Measurements from ENCODE around the gene ANKRD10. TPM values are rescaled to one million over a fixed set of nuclear protein-coding genes. Genes with fewer than 3 reads are reported as not detected.

Gene ANKRD10
- total RNA-seq, 1 experiment from 2014 or later = 219 TPM

DNA sequence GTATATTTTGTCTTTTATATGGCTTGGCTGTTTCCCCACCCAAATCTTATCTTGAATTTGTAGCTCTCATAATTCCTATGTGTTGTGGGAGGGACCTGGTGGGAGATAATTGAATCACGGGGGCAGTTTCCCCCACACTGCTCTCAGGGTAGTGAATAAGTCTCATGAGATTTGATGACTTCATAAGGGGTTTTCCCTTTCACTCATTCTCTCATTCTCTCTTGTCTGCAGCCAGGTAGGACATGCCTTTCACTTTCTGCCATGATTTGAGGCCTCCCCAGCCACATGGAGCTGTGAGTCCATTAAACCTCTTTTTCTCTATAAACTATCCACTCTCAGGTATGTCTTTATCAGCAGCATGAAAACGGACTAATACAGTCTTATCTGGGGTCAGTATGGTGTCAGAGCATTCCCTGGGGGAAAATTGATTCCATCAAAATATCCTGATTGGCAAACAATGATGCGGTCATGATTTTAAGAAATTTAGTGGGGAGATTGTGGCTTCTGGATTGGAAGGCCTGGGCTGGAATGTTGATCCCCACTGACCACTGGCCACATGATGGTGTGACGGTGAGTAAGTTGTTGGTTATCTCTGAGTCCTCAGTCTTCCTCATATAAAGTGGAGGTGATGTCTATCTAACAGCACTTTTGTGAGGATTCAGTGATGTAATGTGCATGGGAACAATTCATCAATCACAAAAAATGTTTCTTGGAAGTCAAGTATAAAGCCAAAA is 27.5 kb upstream of the ANKRD10 start:
- DNase-seq (ENCODE audit: low spot score) (no peak), ATAC-seq (no peak)
- Mint-ChIP-seq H3K36me3 (peaks cover 2% of the 10 kb centered on the region; the same call in 1 of the 2 replicates), H3K27me3 (ENCODE audit: low read depth) (peaks cover 4% of the 10 kb centered on the region; the same call in 1 of the 2 replicates), H3K27ac (no peak overlapping the region), H3K9me3 (peaks cover 14% of the 10 kb centered on the region), H3K4me1 (peaks cover 4% of the 10 kb centered on the region), H3K4me3 (no peak overlapping the region; the same call in 1 of the 2 replicates)
- POLR2A ChIA-PET = no interaction called here
- CTCF ChIA-PET = no interaction called here
- TF ChIP-seq ZNF232 (CRISPR knock-in tag; IDR thresholded peaks at IDR 0.05) (no peak), SMAD3 (CRISPR knock-in tag; IDR thresholded peaks at IDR 0.05; ENCODE audit: borderline replicate concordance) (no peak), FOXJ3 (CRISPR knock-in tag; IDR thresholded peaks at IDR 0.05; ENCODE audit: borderline replicate concordance) (no peak), NR2C2 (CRISPR knock-in tag; IDR thresholded peaks at IDR 0.05) (no peak)

DNA sequence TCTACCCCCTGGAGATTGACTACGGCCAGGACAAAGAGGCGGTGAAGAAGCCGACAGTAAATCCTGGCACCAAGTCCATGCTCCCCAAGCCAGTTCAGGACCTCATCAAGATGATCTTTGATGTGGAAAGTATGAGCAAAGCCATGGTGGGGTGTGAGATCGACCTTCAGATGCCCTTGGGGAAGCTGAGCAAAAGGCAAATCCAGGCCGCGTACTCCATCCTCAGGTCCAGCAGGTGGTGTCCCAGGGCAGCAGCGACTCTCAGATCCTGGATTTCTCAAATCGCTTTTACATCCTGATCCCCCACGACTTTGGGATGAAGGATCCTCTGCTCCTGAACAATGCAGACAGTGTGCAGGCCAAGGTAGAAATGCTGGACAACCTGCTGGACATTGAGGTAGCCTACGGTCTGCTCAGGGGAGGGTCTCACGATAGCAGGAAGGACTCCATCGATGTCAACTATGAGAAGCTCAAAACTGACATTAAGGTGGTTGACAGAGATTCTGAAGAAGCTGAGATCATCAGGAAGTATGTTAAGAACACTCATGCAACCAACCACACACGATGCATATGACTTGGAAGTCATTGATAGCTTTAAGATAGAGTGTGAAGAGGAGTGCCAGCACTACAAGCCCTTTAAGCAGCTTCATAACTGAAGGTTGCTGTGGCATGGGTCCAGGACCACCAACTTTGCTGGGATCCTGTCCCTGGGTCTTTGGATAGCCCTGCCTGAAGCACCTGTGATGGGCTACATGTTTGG is 24.0 kb upstream of the ANKRD10 start:
- H3K27ac Mint-ChIP-seq = no peak overlapping the region
- H3K36me3 Mint-ChIP-seq = peaks cover 26% of the 10 kb centered on the region
- POLR2A ChIA-PET = no interaction called here
- ATAC-seq (no peak), DNase-seq (ENCODE audit: low spot score) (no peak)
- H3K4me1 Mint-ChIP-seq = peaks cover under 1% of the 10 kb centered on the region; the same call in 1 of the 2 replicates
- H3K27me3 Mint-ChIP-seq (ENCODE audit: low read depth) = peaks cover 7% of the 10 kb centered on the region
- no peak overlapping the region for H3K4me3 Mint-ChIP-seq
- TF ChIP-seq GTF2I (CRISPR knock-in tag; conservative IDR thresholded peaks at IDR 0.05) = no peak
- TF ChIP-seq AFF4 (CRISPR knock-in tag; IDR thresholded peaks at IDR 0.05; ENCODE audit: borderline replicate concordance) = no peak
- TF ChIP-seq CREM (CRISPR knock-in tag; IDR thresholded peaks at IDR 0.05) = no peak
- TF ChIP-seq, protein P1, sequence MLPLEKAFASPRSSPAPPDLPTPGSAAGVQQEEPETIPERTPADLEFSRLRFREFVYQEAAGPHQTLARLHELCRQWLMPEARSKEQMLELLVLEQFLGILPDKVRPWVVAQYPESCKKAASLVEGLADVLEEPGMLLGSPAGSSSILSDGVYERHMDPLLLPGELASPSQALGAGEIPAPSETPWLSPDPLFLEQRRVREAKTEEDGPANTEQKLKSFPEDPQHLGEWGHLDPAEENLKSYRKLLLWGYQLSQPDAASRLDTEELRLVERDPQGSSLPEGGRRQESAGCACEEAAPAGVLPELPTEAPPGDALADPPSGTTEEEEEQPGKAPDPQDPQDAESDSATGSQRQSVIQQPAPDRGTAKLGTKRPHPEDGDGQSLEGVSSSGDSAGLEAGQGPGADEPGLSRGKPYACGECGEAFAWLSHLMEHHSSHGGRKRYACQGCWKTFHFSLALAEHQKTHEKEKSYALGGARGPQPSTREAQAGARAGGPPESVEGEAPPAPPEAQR (CRISPR knock-in tag; IDR thresholded peaks at IDR 0.05) = no peak
- TF ChIP-seq FOXP1 (CRISPR knock-in tag; IDR thresholded peaks at IDR 0.05; ENCODE audit: borderline replicate concordance) = no peak
- CTCF ChIA-PET = interaction anchor here (1.0 to 1.5 kb wide), 2 partner anchors 24 to 129 kb away, joined by 6 to 9 read pairs; partner anchors contain the start of gene ANKRD10
- H3K9me3 Mint-ChIP-seq = peaks cover 49% of the 10 kb centered on the region

DNA sequence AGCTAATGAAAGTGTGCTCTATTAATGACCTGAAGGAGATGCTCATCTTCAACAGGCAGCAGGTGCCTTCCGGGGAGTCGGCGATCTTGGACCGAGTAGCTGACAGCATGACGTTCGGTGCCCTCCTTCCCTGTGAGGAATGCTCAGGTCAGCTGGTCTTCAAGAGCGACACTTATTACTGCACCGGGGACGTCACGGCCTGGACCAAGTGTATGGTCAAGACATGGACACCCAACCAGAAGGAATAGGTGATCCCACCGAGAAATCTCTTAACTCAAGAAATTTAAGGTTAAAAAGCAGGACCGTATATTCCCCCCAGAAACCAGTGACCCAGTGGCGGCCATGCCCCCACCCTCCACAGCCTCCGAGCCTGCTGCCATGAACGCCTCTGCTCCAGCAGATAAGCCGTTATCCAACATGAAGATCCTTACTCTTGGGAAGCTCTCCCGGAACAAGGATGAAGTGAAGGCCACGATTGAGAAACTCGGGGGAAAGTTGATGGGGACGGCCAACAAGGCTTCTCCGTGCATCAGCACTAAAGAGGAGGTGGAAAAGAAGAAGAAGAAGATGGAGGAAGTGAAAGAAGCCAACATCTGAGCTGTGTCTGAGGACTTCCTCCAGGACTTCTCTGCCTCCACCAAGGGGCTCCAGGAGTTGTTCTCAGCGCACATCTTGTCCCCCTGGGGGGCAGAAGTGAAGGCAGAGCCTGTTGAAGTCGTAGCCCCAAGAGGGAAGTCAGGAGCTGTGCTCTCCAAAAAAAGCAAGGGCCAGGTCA is 22.8 kb upstream of the ANKRD10 start:
- H3K27me3 Mint-ChIP-seq (ENCODE audit: low read depth) = peaks cover 11% of the 10 kb centered on the region
- no peak overlapping the region for H3K27ac Mint-ChIP-seq
- peaks cover 61% of the 10 kb centered on the region for H3K9me3 Mint-ChIP-seq
- POLR2A ChIA-PET = no interaction called here
- no peak for ATAC-seq
- H3K36me3 Mint-ChIP-seq = peaks cover 37% of the 10 kb centered on the region
- no peaks in the 10 kb centered on the region for H3K4me1 Mint-ChIP-seq
- H3K4me3 Mint-ChIP-seq = no peak overlapping the region
- CTCF ChIA-PET = interaction anchor here (1.5 kb wide), 1 partner anchor 130 kb away, joined by 9 read pairs; no protein-coding TSS in a partner anchor
- no peak for DNase-seq (ENCODE audit: low spot score)
- no peak for TF ChIP-seq TEAD1 (CRISPR knock-in tag; IDR thresholded peaks at IDR 0.05)
- TF ChIP-seq, protein P2, sequence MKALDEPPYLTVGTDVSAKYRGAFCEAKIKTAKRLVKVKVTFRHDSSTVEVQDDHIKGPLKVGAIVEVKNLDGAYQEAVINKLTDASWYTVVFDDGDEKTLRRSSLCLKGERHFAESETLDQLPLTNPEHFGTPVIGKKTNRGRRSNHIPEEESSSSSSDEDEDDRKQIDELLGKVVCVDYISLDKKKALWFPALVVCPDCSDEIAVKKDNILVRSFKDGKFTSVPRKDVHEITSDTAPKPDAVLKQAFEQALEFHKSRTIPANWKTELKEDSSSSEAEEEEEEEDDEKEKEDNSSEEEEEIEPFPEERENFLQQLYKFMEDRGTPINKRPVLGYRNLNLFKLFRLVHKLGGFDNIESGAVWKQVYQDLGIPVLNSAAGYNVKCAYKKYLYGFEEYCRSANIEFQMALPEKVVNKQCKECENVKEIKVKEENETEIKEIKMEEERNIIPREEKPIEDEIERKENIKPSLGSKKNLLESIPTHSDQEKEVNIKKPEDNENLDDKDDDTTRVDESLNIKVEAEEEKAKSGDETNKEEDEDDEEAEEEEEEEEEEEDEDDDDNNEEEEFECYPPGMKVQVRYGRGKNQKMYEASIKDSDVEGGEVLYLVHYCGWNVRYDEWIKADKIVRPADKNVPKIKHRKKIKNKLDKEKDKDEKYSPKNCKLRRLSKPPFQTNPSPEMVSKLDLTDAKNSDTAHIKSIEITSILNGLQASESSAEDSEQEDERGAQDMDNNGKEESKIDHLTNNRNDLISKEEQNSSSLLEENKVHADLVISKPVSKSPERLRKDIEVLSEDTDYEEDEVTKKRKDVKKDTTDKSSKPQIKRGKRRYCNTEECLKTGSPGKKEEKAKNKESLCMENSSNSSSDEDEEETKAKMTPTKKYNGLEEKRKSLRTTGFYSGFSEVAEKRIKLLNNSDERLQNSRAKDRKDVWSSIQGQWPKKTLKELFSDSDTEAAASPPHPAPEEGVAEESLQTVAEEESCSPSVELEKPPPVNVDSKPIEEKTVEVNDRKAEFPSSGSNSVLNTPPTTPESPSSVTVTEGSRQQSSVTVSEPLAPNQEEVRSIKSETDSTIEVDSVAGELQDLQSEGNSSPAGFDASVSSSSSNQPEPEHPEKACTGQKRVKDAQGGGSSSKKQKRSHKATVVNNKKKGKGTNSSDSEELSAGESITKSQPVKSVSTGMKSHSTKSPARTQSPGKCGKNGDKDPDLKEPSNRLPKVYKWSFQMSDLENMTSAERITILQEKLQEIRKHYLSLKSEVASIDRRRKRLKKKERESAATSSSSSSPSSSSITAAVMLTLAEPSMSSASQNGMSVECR (CRISPR knock-in tag; IDR thresholded peaks at IDR 0.05; ENCODE audit: borderline replicate concordance) = no peak
- TF ChIP-seq, protein P3, sequence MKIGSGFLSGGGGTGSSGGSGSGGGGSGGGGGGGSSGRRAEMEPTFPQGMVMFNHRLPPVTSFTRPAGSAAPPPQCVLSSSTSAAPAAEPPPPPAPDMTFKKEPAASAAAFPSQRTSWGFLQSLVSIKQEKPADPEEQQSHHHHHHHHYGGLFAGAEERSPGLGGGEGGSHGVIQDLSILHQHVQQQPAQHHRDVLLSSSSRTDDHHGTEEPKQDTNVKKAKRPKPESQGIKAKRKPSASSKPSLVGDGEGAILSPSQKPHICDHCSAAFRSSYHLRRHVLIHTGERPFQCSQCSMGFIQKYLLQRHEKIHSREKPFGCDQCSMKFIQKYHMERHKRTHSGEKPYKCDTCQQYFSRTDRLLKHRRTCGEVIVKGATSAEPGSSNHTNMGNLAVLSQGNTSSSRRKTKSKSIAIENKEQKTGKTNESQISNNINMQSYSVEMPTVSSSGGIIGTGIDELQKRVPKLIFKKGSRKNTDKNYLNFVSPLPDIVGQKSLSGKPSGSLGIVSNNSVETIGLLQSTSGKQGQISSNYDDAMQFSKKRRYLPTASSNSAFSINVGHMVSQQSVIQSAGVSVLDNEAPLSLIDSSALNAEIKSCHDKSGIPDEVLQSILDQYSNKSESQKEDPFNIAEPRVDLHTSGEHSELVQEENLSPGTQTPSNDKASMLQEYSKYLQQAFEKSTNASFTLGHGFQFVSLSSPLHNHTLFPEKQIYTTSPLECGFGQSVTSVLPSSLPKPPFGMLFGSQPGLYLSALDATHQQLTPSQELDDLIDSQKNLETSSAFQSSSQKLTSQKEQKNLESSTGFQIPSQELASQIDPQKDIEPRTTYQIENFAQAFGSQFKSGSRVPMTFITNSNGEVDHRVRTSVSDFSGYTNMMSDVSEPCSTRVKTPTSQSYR (CRISPR knock-in tag; IDR thresholded peaks at IDR 0.05) = no peak
- TF ChIP-seq, protein P4, sequence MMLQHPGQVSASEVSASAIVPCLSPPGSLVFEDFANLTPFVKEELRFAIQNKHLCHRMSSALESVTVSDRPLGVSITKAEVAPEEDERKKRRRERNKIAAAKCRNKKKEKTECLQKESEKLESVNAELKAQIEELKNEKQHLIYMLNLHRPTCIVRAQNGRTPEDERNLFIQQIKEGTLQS (CRISPR knock-in tag; conservative IDR thresholded peaks at IDR 0.05) = no peak
